Stomach (tissue), 9 donors: ENCODE results near the gene KIRREL3. TPM values are rescaled to one million over a fixed set of nuclear protein-coding genes. Genes with fewer than 3 reads are reported as not detected.

Experiments
- DNase-seq, 2 donors: peaks; one replicate each; pipeline versions ENCODE4 v3.0.0 to v3.0.0-alpha.2; 2013 to 2019
- H3K27ac ChIP-seq, 5 donors: fragments of 200-600 bp in 4 of 5; sonication (generic) in 4 of 5; one replicate each; pipeline ENCODE4 v1.5.1; 2013 to 2019; ENCODE audit warnings: mild to moderate bottlenecking in 1 of 5, moderate library complexity in 1 of 5
- H3K27me3 ChIP-seq, 3 donors: fragments of 200-600 bp; sonication (generic); one replicate each; pipeline ENCODE4 v1.5.1; 2017 to 2019; ENCODE audit warnings: mixed run types in 1 of 3
- H3K36me3 ChIP-seq, 4 donors: fragments of 200-600 bp; sonication (generic); 1 replicate in 3 of 4; 2 replicates in 1 of 4; pipeline ENCODE4 v1.5.1; 2016 to 2019
- H3K4me1 ChIP-seq, 4 donors: fragments of 200-600 bp; sonication (generic); one replicate each; pipeline ENCODE4 v1.5.1; 2016 to 2019
- H3K4me3 ChIP-seq, 4 donors: fragments of 200-600 bp; sonication (generic) in 3 of 4; one replicate each; pipeline ENCODE4 v1.5.1; 2016 to 2019; ENCODE audit warnings: mild to moderate bottlenecking in 1 of 4
- H3K9me3 ChIP-seq, 4 donors: fragments of 200-600 bp; sonication (generic); one replicate each; pipeline ENCODE4 v1.5.1; 2016 to 2019
- CTCF ChIP-seq, 7 experiments: fragments of 450-650 bp in 4 of 7; fragments of 200-600 bp in 3 of 7; sonication (generic) in 3 of 7; IDR thresholded peaks; one replicate each; pipeline ENCODE4 v1.5.1; 2016 to 2019; ENCODE audit warnings: antibody characterized with exemption in 7 of 7, control low read depth in 2 of 7, mild to moderate bottlenecking in 1 of 7
- EP300 ChIP-seq: sonication (generic); formaldehyde crosslinking; IDR thresholded peaks from one replicate; pipeline ENCODE4 v1.6.1; 2017; ENCODE audit warnings: antibody characterized with exemption
- POLR2A ChIP-seq, 4 donors: fragments of 450-650 bp; IDR thresholded peaks; one replicate each; pipeline ENCODE4 v1.6.1; 2016; ENCODE audit warnings: antibody characterized with exemption in 4 of 4, control low read depth in 2 of 4, mild to moderate bottlenecking in 1 of 4, moderate library complexity in 1 of 4
- POLR2AphosphoS5 ChIP-seq, 3 donors: sonication (generic); formaldehyde crosslinking; IDR thresholded peaks; one replicate each; pipeline ENCODE4 v1.6.1; 2016; ENCODE audit warnings: antibody characterized with exemption in 3 of 3
- WGBS, 5 donors: extraction: QIAGEN DNeasy Blood & Tissue Kit in 3 of 5; methylation state at CpG; one replicate each; pipeline versions ENCODE4 v1.1.5 to v1.1.7; 2013 to 2018; 5-methylcytosine and 5-hydroxymethylcytosine counted together
- intact Hi-C: fragments of 100-400 bp; cut with DNase I; formaldehyde crosslinking; loops from one replicate; pipeline ENCODE4 v1.15.1; 2023; ENCODE audit warnings: low total_unique reads
- polyA plus RNA-seq, 3 donors: library from polyadenylated mRNA; stranded (reverse); fragments of 200-250 nt; gene quantifications; one replicate each; pipeline ENCODE4 v1.2.3, GENCODE V29; 2013
- total RNA-seq, 5 donors: library from RNA; depleted of rRNA; stranded (reverse); fragments of >200 nt; gene quantifications; one replicate each; pipeline versions ENCODE4 v1.1.0 to v1.2.3, GENCODE V29; 2014 to 2016
- donor health status: healthy with polysubstance abuse.
- donor health status: Bipolar disorder and iron deficiency.
- donor health status: healthy.

Gene KIRREL3
- total and polyA plus RNA-seq, 8 donors = 0.10 to 1.7 (median 0.38) TPM; not detected in 4

GRCh38 chr11:127023991-127024390, 23.4 kb upstream of the KIRREL3 start:
- 66 to 80% (median 69%) methylated on average over 2 of the region's 2 CpGs for WGBS, 5 donors
- no peak for TF ChIP-seq POLR2AphosphoS5 (IDR thresholded peaks at IDR 0.05)
- no peak for TF ChIP-seq EP300
- TF ChIP-seq CTCF (IDR thresholded peaks at IDR 0.05) = no peak
- no peak for TF ChIP-seq POLR2A (IDR thresholded peaks at IDR 0.05)
- intact Hi-C loops = no loop called here

GRCh38 chr11:127018683-127019279, 18.2 kb upstream of the KIRREL3 start:
- Histone ChIP-seq H3K27ac (no peak overlapping the region), H3K4me3 (no peak overlapping the region), H3K4me1 (no peaks in the 10 kb centered on the region), H3K36me3 (no peaks in the 10 kb centered on the region), H3K9me3 (no peaks in the 10 kb centered on the region), H3K27me3 (peaks cover 0 to 10% (median 0%) of the 10 kb centered on the region in 3 donors)
- 71 to 81% (median 75%) methylated on average over 8 of the region's 8 CpGs for WGBS, 5 donors
- DNase-seq = no peak
- intact Hi-C loops = no loop called here
- TF ChIP-seq CTCF (IDR thresholded peaks at IDR 0.05) (no peak), POLR2AphosphoS5 (IDR thresholded peaks at IDR 0.05) (no peak), POLR2A (IDR thresholded peaks at IDR 0.05) (no peak), EP300 (no peak)

More at GRCh38 chr11:127023991-127024390, 23.4 kb upstream of the KIRREL3 start:
- H3K9me3 ChIP-seq = no peaks in the 10 kb centered on the region
- H3K27ac ChIP-seq = no peak overlapping the region
- no peak for DNase-seq
- peaks cover 0 to 6% (median 0%) of the 10 kb centered on the region in 3 donors for H3K27me3 ChIP-seq
- no peaks in the 10 kb centered on the region for H3K36me3 ChIP-seq
- H3K4me1 ChIP-seq = no peaks in the 10 kb centered on the region
- no peak overlapping the region for H3K4me3 ChIP-seq

- intact Hi-C loops = no loop called here
- WGBS, 5 donors = 24 to 38% (median 28%) methylated on average over 7 of the region's 7 CpGs
- H3K27me3 ChIP-seq = peaks cover 0 to 16% (median 0%) of the 10 kb centered on the region in 3 donors
- H3K36me3 ChIP-seq = no peaks in the 10 kb centered on the region
- DNase-seq = peak in 1 of 2 donors; percentile 29
- no peak overlapping the region for H3K27ac ChIP-seq
- H3K9me3 ChIP-seq = no peaks in the 10 kb centered on the region
- H3K4me1 ChIP-seq = no peaks in the 10 kb centered on the region
- no peak overlapping the region for H3K4me3 ChIP-seq
- TF ChIP-seq POLR2A (IDR thresholded peaks at IDR 0.05) = no peak
- no peak for TF ChIP-seq POLR2AphosphoS5 (IDR thresholded peaks at IDR 0.05)
- no peak for TF ChIP-seq EP300
- no peak for TF ChIP-seq CTCF (IDR thresholded peaks at IDR 0.05)
Measured at GRCh38 chr11:127017482-127017881, 16.9 kb upstream of the KIRREL3 start.

GRCh38 chr11:127013550-127013949, 13.0 kb upstream of the KIRREL3 start:
- H3K4me1 ChIP-seq = no peaks in the 10 kb centered on the region
- 55 to 73% (median 64%) methylated on average over 5 of the region's 5 CpGs for WGBS, 5 donors
- no peak overlapping the region for H3K4me3 ChIP-seq
- DNase-seq = no peak
- H3K27ac ChIP-seq = no peak overlapping the region
- TF ChIP-seq POLR2A (IDR thresholded peaks at IDR 0.05) (no peak), EP300 (no peak), POLR2AphosphoS5 (IDR thresholded peaks at IDR 0.05) (no peak), CTCF (IDR thresholded peaks at IDR 0.05) (no peak)
- no peaks in the 10 kb centered on the region for H3K36me3 ChIP-seq
- H3K9me3 ChIP-seq = no peaks in the 10 kb centered on the region
- H3K27me3 ChIP-seq = peaks cover 0 to 32% (median 5%) of the 10 kb centered on the region in 3 donors
- intact Hi-C loops = no loop called here
